H1 (cell line): ENCODE results near the gene ARHGAP6. TPM values are rescaled to one million over a fixed set of nuclear protein-coding genes. Genes with fewer than 3 reads are reported as not detected.

Experiments used
- CTCF ChIA-PET: fragments of 300-600 bp; sonication (Branson Sonifier 250); formaldehyde crosslinking; loops from one replicate; lab custom pipeline; 2021; ENCODE audit not compliant: partially characterized antibody; lab: Charles Lee
- POLR2A ChIA-PET: fragments of 300-600 bp; sonication (Branson Sonifier 250); formaldehyde crosslinking; loops from one replicate; lab custom pipeline; 2021; ENCODE audit warnings: inconsistent platforms; ENCODE audit not compliant: partially characterized antibody; lab: Charles Lee
- DNase-seq, 2 experiments: peaks; one replicate each; pipeline versions ENCODE4 v3.0.0 to v3.0.0-alpha.2; 2010 to 2022; ENCODE audit warnings: low spot score in 2 of 2, low read depth in 1 of 2, mixed read lengths in 1 of 2
- FAIRE-seq: peaks from 2 replicates; lab custom pipeline; 2011; peaks lifted over from hg19 to GRCh38; lab: Jason Lieb, UNC
- H2AFZ ChIP-seq: 2 replicates; pipeline ENCODE4 v1.8.1; 2012; ENCODE audit warnings: low read length, inconsistent platforms
- H2AK5ac ChIP-seq: 2 replicates; pipeline ENCODE4 v1.6.1; 2013; ENCODE audit warnings: low read depth, low read length
- H2BK120ac ChIP-seq: replicated peaks from 2 replicates; pipeline ENCODE3; 2013; ENCODE audit warnings: low read depth, low read length, inconsistent platforms
- H2BK12ac ChIP-seq: 2 replicates; pipeline ENCODE4 v1.6.1; 2013; ENCODE audit warnings: low read depth, low read length
- H2BK15ac ChIP-seq: 2 replicates; pipeline ENCODE4 v1.6.1; 2013; ENCODE audit warnings: low read length
- H2BK20ac ChIP-seq: 2 replicates; pipeline ENCODE4 v1.6.1; 2013; ENCODE audit warnings: low read length
- H2BK5ac ChIP-seq: 2 replicates; pipeline ENCODE4 v1.6.1; 2013; ENCODE audit warnings: low read depth, low read length
- H3K14ac ChIP-seq: 2 replicates; pipeline ENCODE4 v1.6.1; 2013; ENCODE audit warnings: inconsistent platforms; ENCODE audit not compliant: insufficient read length
- H3K18ac ChIP-seq: 2 replicates; pipeline ENCODE4 v1.6.1; 2013; ENCODE audit warnings: low read length; ENCODE audit errors: extremely low read depth
- H3K23ac ChIP-seq: 2 replicates; pipeline ENCODE4 v1.6.1; 2013; ENCODE audit warnings: inconsistent platforms; ENCODE audit not compliant: insufficient read length
- H3K23me2 ChIP-seq: 2 replicates; pipeline ENCODE4 v1.6.1; 2013; ENCODE audit warnings: low read depth, low read length
- H3K27ac ChIP-seq: 2 replicates; pipeline ENCODE4 v1.6.1; 2011; ENCODE audit warnings: low read depth, low read length, inconsistent platforms
- H3K27me3 ChIP-seq, 4 experiments: replicated peaks in 1 of 4; 1 replicate in 1 of 4; 2 replicates in 3 of 4; pipeline versions ENCODE4 v1.6.1 to v1.8.1; 2011 to 2013; ENCODE audit warnings: low read length in 3 of 4, mild to moderate bottlenecking in 3 of 4, inconsistent platforms in 2 of 4, mixed read lengths in 2 of 4, moderate library complexity in 1 of 4; ENCODE audit not compliant: control insufficient read depth in 3 of 4, insufficient read depth in 3 of 4; ENCODE audit errors: extremely low read depth in 1 of 4
- H3K36me3 ChIP-seq, 4 experiments: 2 replicates each; pipeline versions ENCODE4 v1.6.1 to v1.8.1; 2011 to 2013; ENCODE audit warnings: mild to moderate bottlenecking in 4 of 4, low read length in 3 of 4, moderate library complexity in 2 of 4, control low read depth in 1 of 4, inconsistent platforms in 1 of 4; ENCODE audit not compliant: insufficient read depth in 4 of 4, control insufficient read depth in 2 of 4
- H3K4ac ChIP-seq: replicated peaks from 2 replicates; pipeline ENCODE3; 2013; ENCODE audit warnings: low read length, low read depth, mixed read lengths, inconsistent platforms; ENCODE audit not compliant: insufficient read length
- H3K4me1 ChIP-seq, 4 experiments: replicated peaks in 1 of 4; 1 replicate in 1 of 4; 2 replicates in 3 of 4; pipeline versions ENCODE4 v1.6.1 to v1.8.1; 2011 to 2013; ENCODE audit warnings: low read length in 3 of 4, inconsistent platforms in 2 of 4, mixed read lengths in 1 of 4; ENCODE audit not compliant: insufficient read depth in 4 of 4, control insufficient read depth in 3 of 4
- H3K4me2 ChIP-seq, 2 experiments: 2 replicates each; pipeline versions ENCODE4 v1.6.1 to v1.8.1; 2011 to 2013; ENCODE audit warnings: low read depth in 2 of 2, low read length in 2 of 2, control low read depth in 1 of 2, inconsistent platforms in 1 of 2, mild to moderate bottlenecking in 1 of 2; ENCODE audit not compliant: insufficient read depth in 1 of 2
- H3K4me3 ChIP-seq, 4 experiments: fragments of 200-600, 300-600 bp in 1 of 4; sonication (generic), shearing (Covaris generic), sonication (Bioruptor Twin) in 1 of 4; 2 replicates each; pipeline versions ENCODE4 v1.5.1 to v1.8.1; 2011 to 2016; ENCODE audit warnings: low read length in 4 of 4, low read depth in 3 of 4, control low read depth in 2 of 4, inconsistent platforms in 2 of 4, mild to moderate bottlenecking in 2 of 4, mixed read lengths in 1 of 4, moderate library complexity in 1 of 4; ENCODE audit not compliant: insufficient read depth in 2 of 4; ENCODE audit errors: extremely low read depth in 1 of 4
- H3K56ac ChIP-seq: replicated peaks from 2 replicates; pipeline ENCODE3; 2013; ENCODE audit warnings: low read depth, mild to moderate bottlenecking, mixed read lengths, low read length, inconsistent platforms; ENCODE audit not compliant: insufficient read length
- H3K79me1 ChIP-seq: 2 replicates; pipeline ENCODE4 v1.6.1; 2013; ENCODE audit warnings: low read depth, low read length, control low read depth
- H3K79me2 ChIP-seq, 2 experiments: 2 replicates each; pipeline versions ENCODE4 v1.6.1 to v1.8.1; 2012 to 2013; ENCODE audit warnings: low read length in 2 of 2, mild to moderate bottlenecking in 2 of 2, inconsistent platforms in 1 of 2; ENCODE audit not compliant: insufficient read depth in 2 of 2, control insufficient read depth in 1 of 2
- H3K9ac ChIP-seq, 4 experiments: replicated peaks in 1 of 4; 1 replicate in 1 of 4; 2 replicates in 3 of 4; pipeline versions ENCODE4 v1.6.1 to v1.8.1; 2011 to 2013; ENCODE audit warnings: low read depth in 3 of 4, low read length in 3 of 4, control low read depth in 2 of 4, mild to moderate bottlenecking in 2 of 4, moderate library complexity in 2 of 4, inconsistent platforms in 1 of 4; ENCODE audit errors: extremely low read depth in 1 of 4
- H3K9me3 ChIP-seq, 2 experiments: 2 replicates each; pipeline versions ENCODE4 v1.6.1 to v1.8.1; 2012 to 2013; ENCODE audit warnings: mild to moderate bottlenecking in 2 of 2, moderate library complexity in 2 of 2, control low read depth in 1 of 2, inconsistent platforms in 1 of 2, low read depth in 1 of 2, low read length in 1 of 2, mixed read lengths in 1 of 2; ENCODE audit not compliant: insufficient read depth in 2 of 2
- H4K20me1 ChIP-seq, 2 experiments: replicated peaks in 1 of 2; 2 replicates each; pipeline versions ENCODE3 to v1.8.1; 2011 to 2013; ENCODE audit warnings: inconsistent platforms in 2 of 2, low read length in 2 of 2, mild to moderate bottlenecking in 1 of 2; ENCODE audit not compliant: insufficient read depth in 2 of 2, control insufficient read depth in 1 of 2
- H4K5ac ChIP-seq: 2 replicates; pipeline ENCODE4 v1.6.1; 2013; ENCODE audit warnings: low read length, low read depth, mixed read lengths, inconsistent platforms; ENCODE audit not compliant: insufficient read length
- H4K8ac ChIP-seq: 2 replicates; pipeline ENCODE4 v1.8.0; 2013; ENCODE audit warnings: mild to moderate bottlenecking, moderate library complexity, low read length, inconsistent platforms; ENCODE audit not compliant: insufficient read depth; ENCODE audit errors: extremely low read depth
- H4K91ac ChIP-seq: replicated peaks from 2 replicates; pipeline ENCODE3; 2013; ENCODE audit warnings: low read length, mixed read lengths, inconsistent platforms; ENCODE audit not compliant: insufficient read length
- BCL11A ChIP-seq, 2 experiments: IDR thresholded peaks; one replicate each; pipeline ENCODE4 v1.6.1; 2011; ENCODE audit warnings: low read depth in 2 of 2, low read length in 2 of 2, mild to moderate bottlenecking in 2 of 2
- CEBPB ChIP-seq: IDR thresholded peaks from 2 replicates; pipeline ENCODE4 v1.6.1; 2012; ENCODE audit warnings: low read depth, low read length
- EGR1 ChIP-seq: IDR thresholded peaks from 2 replicates; pipeline ENCODE4 v1.6.1; 2011; ENCODE audit warnings: low read depth, low read length, borderline replicate concordance
- HDAC6 ChIP-seq: IDR thresholded peaks from one replicate; pipeline ENCODE4 v1.7.1; 2012; ENCODE audit warnings: low read depth, mild to moderate bottlenecking, inconsistent platforms, low read length, moderate library complexity
- RXRA ChIP-seq: IDR thresholded peaks from 2 replicates; pipeline ENCODE4 v1.6.1; 2011; ENCODE audit warnings: low read depth, mild to moderate bottlenecking, low read length, moderate library complexity; ENCODE audit not compliant: insufficient read depth
- TAF1 ChIP-seq: IDR thresholded peaks from 2 replicates; pipeline ENCODE4 v1.6.1; 2011; ENCODE audit warnings: mild to moderate bottlenecking, low read depth, low read length
- ZNF274 ChIP-seq: IDR thresholded peaks from 2 replicates; pipeline ENCODE4 v1.7.0; 2012; ENCODE audit warnings: low read length, borderline replicate concordance; ENCODE audit errors: extremely low read depth
- WGBS, 2 experiments: shearing (Covaris generic) in 1 of 2; methylation state at CpG; one replicate each; pipeline versions ENCODE4 v1.1.6 to v1.1.7; 2013 to 2015; ENCODE audit warnings: low lambda C conversion rate in 2 of 2, mixed read lengths in 2 of 2, inconsistent platforms in 1 of 2, low coverage in 1 of 2, missing lambda C conversion rate in 1 of 2; ENCODE audit not compliant: insufficient replicate concordance in 2 of 2, insufficient coverage in 1 of 2, insufficient read length in 1 of 2; ENCODE audit errors: extremely low coverage in 1 of 2, missing lambda C conversion rate in 1 of 2; 5-methylcytosine and 5-hydroxymethylcytosine counted together
- polyA plus RNA-seq, 7 experiments: library from polyadenylated mRNA; depleted of rRNA in 3 of 7; stranded (reverse) in 5 of 7; unstranded in 2 of 7; fragments of >200 nt in 5 of 7; fragments of 200-250 nt in 2 of 7; gene quantifications; 1 replicate in 5 of 7; 2 replicates in 1 of 7; 4 replicates in 1 of 7; pipeline versions ENCODE4 v1.2.1 to v1.2.3, GENCODE V29; 2011 to 2013; ENCODE audit warnings: missing spikeins in 2 of 7, mixed read lengths in 2 of 7
- total RNA-seq: library from RNA; stranded (reverse); fragmentation: NEBNext Ultra II Directional; extraction: Animal tissue kit (Norgen Biotek cat#: 25700); gene quantifications from 2 replicates; pipeline ENCODE4 v1.2.1, GENCODE V29; 2021

Gene ARHGAP6
- total and polyA plus RNA-seq, 2 of the 8 experiments (the other 6 are each of a cell fraction or from before 2014, with no cell fraction given): 0.35 to 0.82 TPM

- no peaks in the 10 kb centered on the region for H3K79me1 ChIP-seq
- H3K23me2 ChIP-seq: no peaks in the 10 kb centered on the region
- no peak overlapping the region for H2BK12ac ChIP-seq
- no peaks in the 10 kb centered on the region for H3K4me1 ChIP-seq
- no peak overlapping the region for H3K4me3 ChIP-seq
- ChIA-PET POLR2A (no interaction called here), CTCF (no interaction called here)
- H4K20me1 ChIP-seq: no peaks in the 10 kb centered on the region
- H2BK5ac ChIP-seq: no peak overlapping the region
- H3K9me3 ChIP-seq: no peaks in the 10 kb centered on the region
- WGBS, 2 experiments: 97% methylated on average over 2 of the region's 2 CpGs; no CpG with 5 or more reads in 1 of the 2 experiments
- no peak overlapping the region for H2AK5ac ChIP-seq
- H3K27me3 ChIP-seq: peaks cover 0 to 6% (median 3%) of the 10 kb centered on the region in 4 experiments; a peak in 4 of 7 replicates
- H3K79me2 ChIP-seq: no peaks in the 10 kb centered on the region
- no peak overlapping the region for H3K14ac ChIP-seq
- H4K91ac ChIP-seq: no peak overlapping the region
- no peak for FAIRE-seq
- H3K18ac ChIP-seq: no peak overlapping the region
- no peak for DNase-seq
- H3K23ac ChIP-seq: no peak overlapping the region
- no peak overlapping the region for H4K8ac ChIP-seq
- H3K4ac ChIP-seq: no peak overlapping the region
- H3K36me3 ChIP-seq: no peaks in the 10 kb centered on the region
- H3K4me2 ChIP-seq: no peak overlapping the region
- H2AFZ ChIP-seq: no peak overlapping the region
- no peak overlapping the region for H4K5ac ChIP-seq
- no peak overlapping the region for H3K27ac ChIP-seq
- no peak overlapping the region for H2BK15ac ChIP-seq
- no peak overlapping the region for H3K9ac ChIP-seq
- no peak overlapping the region for H2BK120ac ChIP-seq
- no peak overlapping the region for H2BK20ac ChIP-seq
- no peak overlapping the region for H3K56ac ChIP-seq
- TF ChIP-seq BCL11A (IDR thresholded peaks at IDR 0.05; ENCODE audit: low read depth in 2 of 2, low read length in 2 of 2): no peak
- TF ChIP-seq RXRA: no peak
- no peak for TF ChIP-seq ZNF274
- TF ChIP-seq EGR1: no peak
- TF ChIP-seq CEBPB: no peak
- TF ChIP-seq TAF1: no peak
- TF ChIP-seq HDAC6: no peak
Observed at GRCh38 chrX:11575332-11575731, 90.4 kb downstream of the ARHGAP6 start.
